IMR-90 (cell line): ENCODE results near the gene LRSAM1. TPM values are rescaled to one million over a fixed set of nuclear protein-coding genes. Genes with fewer than 3 reads are reported as not detected.

Experiments
- ATAC-seq: fragments of 200-7000 bp; cut with Tn5 transposase; 2 replicates; pipeline ENCODE4 v1.9.1; 2020; ENCODE audit warnings: low read depth, mild to moderate bottlenecking, moderate library complexity
- BruUV-seq: library from RNA; stranded (reverse); fragments of 400-500 nt; replicated peaks from 2 replicates; lab custom pipeline; 2021; lab: Mats Ljungman, UMichigan
- CTCF ChIA-PET: fragments of 300-600 bp; formaldehyde crosslinking; extraction: SDS; loops from one replicate; lab custom pipeline; 2021; ENCODE audit warnings: antibody characterized with exemption; lab: Yijun Ruan, JAX
- POLR2A ChIA-PET: fragments of 300-600 bp; sonication (Branson Sonifier 250); formaldehyde crosslinking; loops from one replicate; lab custom pipeline; 2022; ENCODE audit warnings: antibody characterized with exemption; ENCODE audit not compliant: unreplicated experiment; lab: Charles Lee
- DNase-seq: peaks from one replicate; pipeline ENCODE4 v3.0.0; 2013
- H2AFZ ChIP-seq: replicated peaks from 2 replicates; pipeline ENCODE3; 2013; ENCODE audit warnings: low read length, mild to moderate bottlenecking; ENCODE audit not compliant: poor library complexity
- H2AK5ac ChIP-seq: 2 replicates; pipeline ENCODE4 v1.6.1; 2013; ENCODE audit warnings: low read depth, low read length, inconsistent platforms
- H2AK9ac ChIP-seq: replicated peaks from 2 replicates; pipeline ENCODE3; 2013; ENCODE audit warnings: mild to moderate bottlenecking, low read depth, low read length, moderate library complexity; ENCODE audit not compliant: poor library complexity
- H2BK120ac ChIP-seq: 2 replicates; pipeline ENCODE4 v1.6.1; 2013; ENCODE audit warnings: low read depth, low read length, inconsistent platforms
- H2BK15ac ChIP-seq: 3 replicates; pipeline ENCODE4 v1.6.1; 2013; ENCODE audit warnings: low read depth, low read length, inconsistent platforms
- H2BK20ac ChIP-seq: 2 replicates; pipeline ENCODE4 v1.6.1; 2013; ENCODE audit warnings: low read depth, mild to moderate bottlenecking, inconsistent platforms, low read length, moderate library complexity
- H2BK5ac ChIP-seq: 2 replicates; pipeline ENCODE4 v1.6.1; 2013; ENCODE audit warnings: mild to moderate bottlenecking, low read depth, low read length, inconsistent platforms; ENCODE audit not compliant: poor library complexity, severe bottlenecking
- H3K14ac ChIP-seq: replicated peaks from 2 replicates; pipeline ENCODE4 v1.6.1; 2013; ENCODE audit warnings: low read depth, low read length, inconsistent platforms
- H3K18ac ChIP-seq: 2 replicates; pipeline ENCODE4 v1.6.1; 2013; ENCODE audit warnings: low read depth, low read length, control low read depth
- H3K23ac ChIP-seq: 2 replicates; pipeline ENCODE4 v1.6.1; 2013; ENCODE audit warnings: low read depth, low read length, inconsistent platforms
- H3K27ac ChIP-seq: 2 replicates; pipeline ENCODE4 v1.5.1; 2013; ENCODE audit warnings: mild to moderate bottlenecking, control low read depth, low read length; ENCODE audit not compliant: insufficient read depth
- H3K27me3 ChIP-seq: 2 replicates; pipeline ENCODE4 v1.6.1; 2013; ENCODE audit warnings: low read length; ENCODE audit not compliant: control insufficient read depth, insufficient read depth
- H3K36me3 ChIP-seq: 2 replicates; pipeline ENCODE4 v1.6.1; 2013; ENCODE audit warnings: low read length, mixed read lengths; ENCODE audit not compliant: control insufficient read depth, insufficient read depth
- H3K4ac ChIP-seq: 2 replicates; pipeline ENCODE4 v1.6.1; 2013; ENCODE audit warnings: low read depth, low read length, inconsistent platforms
- H3K4me1 ChIP-seq: 2 replicates; pipeline ENCODE4 v1.6.1; 2013; ENCODE audit warnings: low read length, mixed read lengths; ENCODE audit not compliant: control insufficient read depth, insufficient read depth
- H3K4me2 ChIP-seq: 2 replicates; pipeline ENCODE4 v1.6.1; 2013; ENCODE audit warnings: low read depth, mild to moderate bottlenecking, control low read depth, low read length, moderate library complexity
- H3K4me3 ChIP-seq: 2 replicates; pipeline ENCODE4 v1.5.1; 2013; ENCODE audit warnings: low read depth, mild to moderate bottlenecking, control low read depth, low read length, moderate library complexity; ENCODE audit not compliant: insufficient read depth
- H3K56ac ChIP-seq: 2 replicates; pipeline ENCODE4 v1.6.1; 2013; ENCODE audit warnings: low read length, inconsistent platforms; ENCODE audit not compliant: insufficient read depth; ENCODE audit errors: extremely low read depth
- H3K79me1 ChIP-seq, 2 experiments: 2 replicates each; pipeline ENCODE4 v1.6.1; 2013; ENCODE audit warnings: low read length in 2 of 2, inconsistent platforms in 1 of 2, low read depth in 1 of 2
- H3K9ac ChIP-seq: 2 replicates; pipeline ENCODE4 v1.6.1; 2013; ENCODE audit warnings: low read depth, low read length, control low read depth
- H3K9me1 ChIP-seq: 2 replicates; pipeline ENCODE4 v1.6.1; 2013; ENCODE audit warnings: low read length, inconsistent platforms; ENCODE audit not compliant: insufficient read depth
- H3K9me3 ChIP-seq: 2 replicates; pipeline ENCODE4 v1.6.1; 2013; ENCODE audit warnings: low read length; ENCODE audit not compliant: control insufficient read depth, insufficient read depth
- H4K20me1 ChIP-seq: 2 replicates; pipeline ENCODE4 v1.6.1; 2013; ENCODE audit warnings: low read length, inconsistent platforms; ENCODE audit not compliant: insufficient read depth
- H4K5ac ChIP-seq: 2 replicates; pipeline ENCODE4 v1.6.1; 2013; ENCODE audit warnings: mild to moderate bottlenecking, low read depth, low read length, control low read depth
- H4K8ac ChIP-seq, 2 experiments: 2 replicates each; pipeline ENCODE4 v1.6.1; 2013; ENCODE audit warnings: low read depth in 2 of 2, low read length in 2 of 2, control low read depth in 1 of 2, inconsistent platforms in 1 of 2
- H4K91ac ChIP-seq: 2 replicates; pipeline ENCODE4 v1.6.1; 2013; ENCODE audit warnings: low read depth, low read length, inconsistent platforms; ENCODE audit not compliant: insufficient read depth
- BHLHE40 ChIP-seq: fragments of 150-350 bp; IDR thresholded peaks from 2 replicates; pipeline ENCODE4 v1.6.1; 2016; ENCODE audit warnings: mild to moderate bottlenecking, low read depth, low read length
- CEBPB ChIP-seq: IDR thresholded peaks from 2 replicates; pipeline ENCODE4 v1.6.1; 2012; ENCODE audit warnings: low read depth, low read length, improper control_type of control experiment
- CHD1 ChIP-seq: IDR thresholded peaks from 2 replicates; pipeline ENCODE4 v1.6.1; 2012; ENCODE audit warnings: low read depth, low read length, improper control_type of control experiment
- FOS ChIP-seq: fragments of 150-350 bp; IDR thresholded peaks from 2 replicates; pipeline ENCODE4 v1.6.1; 2016; ENCODE audit warnings: low read depth, low read length
- MAFK ChIP-seq: IDR thresholded peaks from 2 replicates; pipeline ENCODE4 v1.6.1; 2012; ENCODE audit warnings: low read depth, low read length, improper control_type of control experiment
- MAZ ChIP-seq: IDR thresholded peaks from 2 replicates; pipeline ENCODE4 v1.6.1; 2012; ENCODE audit warnings: low read depth, mild to moderate bottlenecking, low read length, improper control_type of control experiment, moderate library complexity, borderline replicate concordance
- MXI1 ChIP-seq: IDR thresholded peaks from 2 replicates; pipeline ENCODE4 v1.6.1; 2012; ENCODE audit warnings: low read depth, mild to moderate bottlenecking, low read length, moderate library complexity, borderline replicate concordance
- NFE2L2 ChIP-seq: fragments of 150-350 bp; IDR thresholded peaks from 2 replicates; pipeline ENCODE4 v1.6.1; 2016; ENCODE audit warnings: low read depth, mild to moderate bottlenecking, low read length
- POLR2A ChIP-seq: IDR thresholded peaks from 2 replicates; pipeline ENCODE4 v1.6.1; 2012; ENCODE audit warnings: mild to moderate bottlenecking, low read depth, low read length
- RAD21 ChIP-seq: IDR thresholded peaks from 2 replicates; pipeline ENCODE4 v1.6.1; 2012; ENCODE audit warnings: low read length, improper control_type of control experiment
- RCOR1 ChIP-seq: IDR thresholded peaks from 2 replicates; pipeline ENCODE4 v1.6.1; 2012; ENCODE audit warnings: mild to moderate bottlenecking, low read length, improper control_type of control experiment; ENCODE audit not compliant: insufficient replicate concordance
- RFX5 ChIP-seq: IDR thresholded peaks from 2 replicates; pipeline ENCODE4 v1.8.0; 2012; ENCODE audit warnings: low read depth, mild to moderate bottlenecking, low read length, moderate library complexity
- SMC3 ChIP-seq: fragments of 150-350 bp; IDR thresholded peaks from 2 replicates; pipeline ENCODE4 v1.6.1; 2016; ENCODE audit warnings: low read depth, mild to moderate bottlenecking, antibody characterized with exemption, low read length, moderate library complexity
- WGBS, 2 experiments: methylation state at CpG; one replicate each; pipeline versions ENCODE4 v1.1.5 to v1.1.7; 2013; ENCODE audit warnings: missing lambda C conversion rate in 2 of 2; ENCODE audit not compliant: insufficient read length in 1 of 2; ENCODE audit errors: extremely low coverage in 2 of 2; 5-methylcytosine and 5-hydroxymethylcytosine counted together
- dilution Hi-C: fragments of 300-500 bp; cut with HindIII; formaldehyde crosslinking; loops from one replicate; pipeline ENCODE4 v1.14.3; 2018; ENCODE audit warnings: low sequenced_read_pairs; ENCODE audit not compliant: unreplicated experiment
- in situ Hi-C: fragments of 300-500 bp; cut with MboI; formaldehyde crosslinking; loops from 3 replicates; pipeline ENCODE4 v1.14.3; 2019; ENCODE audit warnings: low sequenced_read_pairs, inconsistent platforms, mixed read lengths
- intact Hi-C: fragments of 100-400 bp; cut with micrococcal nuclease; formaldehyde crosslinking; loops from 2 replicates; pipeline ENCODE4 v1.10.0; 2022
- polyA plus RNA-seq, 3 experiments: library from polyadenylated mRNA; depleted of rRNA; stranded (reverse); fragments of >200 nt; gene quantifications; 2 replicates each; pipeline ENCODE4 v1.2.3, GENCODE V29; 2012; ENCODE audit warnings: low replicate concordance in 1 of 3
- total RNA-seq: library from RNA; depleted of rRNA; stranded (reverse); fragments of >200 nt; gene quantifications from 2 replicates; pipeline ENCODE4 v1.2.3, GENCODE V29; 2012
- TF ChIP-seq, protein P1 (sequence below): conservative IDR thresholded peaks from 2 replicates; pipeline ENCODE4 v1.5.1; 2012; ENCODE audit warnings: mild to moderate bottlenecking, low read depth, low read length, improper control_type of control experiment
- TF ChIP-seq, protein P2 (sequence below): fragments of 150-350 bp; IDR thresholded peaks from 2 replicates; pipeline ENCODE4 v1.6.1; 2016; ENCODE audit warnings: low read depth, mild to moderate bottlenecking, low read length, moderate library complexity, borderline replicate concordance
- TF ChIP-seq, protein P3 (sequence below): fragments of 150-350 bp; IDR thresholded peaks from 2 replicates; pipeline ENCODE4 v1.6.1; 2017; ENCODE audit warnings: mild to moderate bottlenecking, antibody characterized with exemption, low read length, low read depth

The LRSAM1 gene
- total and polyA plus RNA-seq, 2 of the 4 experiments (the other 2 are of a cell fraction), result 3.0 to 9.3 TPM

DNA sequence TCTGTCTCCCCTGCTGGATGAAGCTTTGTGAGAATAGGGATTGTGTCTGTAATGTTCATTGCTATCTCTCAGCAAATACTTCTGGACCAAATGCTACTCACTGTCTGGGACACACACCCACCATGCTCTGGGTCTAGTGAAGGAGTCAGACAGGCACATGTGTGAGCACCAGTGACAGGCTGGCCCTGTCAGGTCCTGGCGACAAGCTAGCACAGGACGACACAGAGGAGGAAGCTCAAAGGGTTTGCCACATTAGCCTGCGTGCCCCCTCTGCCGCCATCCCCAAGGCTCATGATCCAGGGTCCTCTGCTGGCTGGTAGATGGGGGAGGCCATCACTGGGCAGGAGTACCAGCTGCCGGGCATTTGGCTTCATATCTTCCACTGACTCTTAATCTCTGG lies 23.3 kb downstream of the LRSAM1 start:
- Histone ChIP-seq H3K4me1 (no peaks in the 10 kb centered on the region), H3K9me3 (no peaks in the 10 kb centered on the region), H4K5ac (no peak overlapping the region), H3K4me2 (no peak overlapping the region), H4K8ac (no peak overlapping the region), H3K79me1 (no peaks in the 10 kb centered on the region), H4K91ac (no peak overlapping the region), H3K4me3 (no peak overlapping the region), H2AK5ac (no peak overlapping the region), H2BK120ac (no peak overlapping the region), H3K23ac (no peak overlapping the region), H3K56ac (no peak overlapping the region), H2BK15ac (no peak overlapping the region), H2AFZ (no peak overlapping the region), H3K27me3 (no peaks in the 10 kb centered on the region), H2BK20ac (no peak overlapping the region), H4K20me1 (no peaks in the 10 kb centered on the region), H3K27ac (no peak overlapping the region), H3K9ac (no peak overlapping the region), H3K36me3 (peaks cover 23% of the 10 kb centered on the region), H2BK5ac (no peak overlapping the region), H3K4ac (no peak overlapping the region), H3K9me1 (no peaks in the 10 kb centered on the region), H2AK9ac (no peak overlapping the region), H3K14ac (no peak overlapping the region), H3K18ac (no peak overlapping the region)
- DNase-seq, result no peak
- in situ Hi-C loops, result no loop called here
- intact Hi-C loops, result no loop called here
- CTCF ChIA-PET, result no interaction called here
- TF ChIP-seq POLR2A (no peak), BHLHE40 (no peak), CEBPB (no peak), MAZ (no peak), MXI1 (no peak), SMC3 (no peak), RFX5 (no peak), CHD1 (no peak), NFE2L2 (no peak), MAFK (no peak), FOS (no peak), RCOR1 (no peak), RAD21 (no peak)
- TF ChIP-seq, protein P1, sequence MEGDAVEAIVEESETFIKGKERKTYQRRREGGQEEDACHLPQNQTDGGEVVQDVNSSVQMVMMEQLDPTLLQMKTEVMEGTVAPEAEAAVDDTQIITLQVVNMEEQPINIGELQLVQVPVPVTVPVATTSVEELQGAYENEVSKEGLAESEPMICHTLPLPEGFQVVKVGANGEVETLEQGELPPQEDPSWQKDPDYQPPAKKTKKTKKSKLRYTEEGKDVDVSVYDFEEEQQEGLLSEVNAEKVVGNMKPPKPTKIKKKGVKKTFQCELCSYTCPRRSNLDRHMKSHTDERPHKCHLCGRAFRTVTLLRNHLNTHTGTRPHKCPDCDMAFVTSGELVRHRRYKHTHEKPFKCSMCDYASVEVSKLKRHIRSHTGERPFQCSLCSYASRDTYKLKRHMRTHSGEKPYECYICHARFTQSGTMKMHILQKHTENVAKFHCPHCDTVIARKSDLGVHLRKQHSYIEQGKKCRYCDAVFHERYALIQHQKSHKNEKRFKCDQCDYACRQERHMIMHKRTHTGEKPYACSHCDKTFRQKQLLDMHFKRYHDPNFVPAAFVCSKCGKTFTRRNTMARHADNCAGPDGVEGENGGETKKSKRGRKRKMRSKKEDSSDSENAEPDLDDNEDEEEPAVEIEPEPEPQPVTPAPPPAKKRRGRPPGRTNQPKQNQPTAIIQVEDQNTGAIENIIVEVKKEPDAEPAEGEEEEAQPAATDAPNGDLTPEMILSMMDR, result no peak
- TF ChIP-seq, protein P2, sequence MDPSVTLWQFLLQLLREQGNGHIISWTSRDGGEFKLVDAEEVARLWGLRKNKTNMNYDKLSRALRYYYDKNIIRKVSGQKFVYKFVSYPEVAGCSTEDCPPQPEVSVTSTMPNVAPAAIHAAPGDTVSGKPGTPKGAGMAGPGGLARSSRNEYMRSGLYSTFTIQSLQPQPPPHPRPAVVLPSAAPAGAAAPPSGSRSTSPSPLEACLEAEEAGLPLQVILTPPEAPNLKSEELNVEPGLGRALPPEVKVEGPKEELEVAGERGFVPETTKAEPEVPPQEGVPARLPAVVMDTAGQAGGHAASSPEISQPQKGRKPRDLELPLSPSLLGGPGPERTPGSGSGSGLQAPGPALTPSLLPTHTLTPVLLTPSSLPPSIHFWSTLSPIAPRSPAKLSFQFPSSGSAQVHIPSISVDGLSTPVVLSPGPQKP, result no peak
- TF ChIP-seq, protein P3, sequence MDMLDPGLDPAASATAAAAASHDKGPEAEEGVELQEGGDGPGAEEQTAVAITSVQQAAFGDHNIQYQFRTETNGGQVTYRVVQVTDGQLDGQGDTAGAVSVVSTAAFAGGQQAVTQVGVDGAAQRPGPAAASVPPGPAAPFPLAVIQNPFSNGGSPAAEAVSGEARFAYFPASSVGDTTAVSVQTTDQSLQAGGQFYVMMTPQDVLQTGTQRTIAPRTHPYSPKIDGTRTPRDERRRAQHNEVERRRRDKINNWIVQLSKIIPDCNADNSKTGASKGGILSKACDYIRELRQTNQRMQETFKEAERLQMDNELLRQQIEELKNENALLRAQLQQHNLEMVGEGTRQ, result no peak
- POLR2A ChIA-PET, result no interaction called here
- 89% methylated on average over 2 of the region's 5 CpGs; no CpG with 5 or more reads in 1 of the 2 experiments for WGBS, 2 experiments
- dilution Hi-C loops, result no loop called here
- BruUV-seq, result no TSS peak
- ATAC-seq, result no peak
